Measurements from ENCODE around the gene NEURL1. TPM values are rescaled to one million over a fixed set of nuclear protein-coding genes. Genes with fewer than 3 reads are reported as not detected.

Gene NEURL1
- total and polyA plus RNA-seq, 2 experiments from 2014 or later = 2.3 to 4.6 TPM

GRCh38 chr10:103585011-103585405 is 91.5 kb downstream of the NEURL1 start:
- Histone ChIP-seq H3K27me3 (no peaks in the 10 kb centered on the region), H3K4me3 (no peak overlapping the region), H3K27ac (no peak overlapping the region), H3K9me3 (ENCODE audit: low read depth) (no peaks in the 10 kb centered on the region), H3K36me3 (replicated peaks; ENCODE audit: insufficient read depth, low read depth) (no peaks in the 10 kb centered on the region), H3K4me2 (no peak overlapping the region), H3K79me2 (no peaks in the 10 kb centered on the region), H3K9me2 (replicated peaks; ENCODE audit: insufficient read depth) (no peaks in the 10 kb centered on the region), H4K20me1 (ENCODE audit: insufficient read depth, poor library complexity, severe bottlenecking) (no peaks in the 10 kb centered on the region), H3K4me1 (ENCODE audit: insufficient read depth) (no peaks in the 10 kb centered on the region), H2AFZ (no peak overlapping the region)
- TF ChIP-seq EZH2phosphoT487 (IDR thresholded peaks at IDR 0.05; ENCODE audit: low read depth, severe bottlenecking, unreplicated experiment) (no peak), CTCF (IDR thresholded peaks at IDR 0.05; ENCODE audit: poor library complexity) (no peak), EZH2 (IDR thresholded peaks at IDR 0.05; ENCODE audit: borderline replicate concordance) (no peak)
- DNase-seq (ENCODE audit: low spot score) = no peak
- WGBS (ENCODE audit: low lambda C conversion rate, missing lambda C conversion rate) = 98% methylated on average over 30 of the region's 32 CpGs

GRCh38 chr10:103587073-103587472 is 93.6 kb downstream of the NEURL1 start:
- H3K4me1 ChIP-seq (ENCODE audit: insufficient read depth) = no peaks in the 10 kb centered on the region
- no peak overlapping the region for H3K4me2 ChIP-seq
- no peaks in the 10 kb centered on the region for H3K27me3 ChIP-seq
- H3K9me3 ChIP-seq (ENCODE audit: low read depth) = no peaks in the 10 kb centered on the region
- H3K27ac ChIP-seq = no peak overlapping the region
- TF ChIP-seq CTCF (IDR thresholded peaks at IDR 0.05; ENCODE audit: poor library complexity) (no peak), EZH2 (IDR thresholded peaks at IDR 0.05; ENCODE audit: borderline replicate concordance) (no peak), EZH2phosphoT487 (IDR thresholded peaks at IDR 0.05; ENCODE audit: low read depth, severe bottlenecking, unreplicated experiment) (no peak)
- no peaks in the 10 kb centered on the region for H3K36me3 ChIP-seq (replicated peaks; ENCODE audit: insufficient read depth, low read depth)
- no peak overlapping the region for H3K4me3 ChIP-seq
- no peaks in the 10 kb centered on the region for H3K79me2 ChIP-seq
- DNase-seq (ENCODE audit: low spot score) = no peak
- no peaks in the 10 kb centered on the region for H3K9me2 ChIP-seq (replicated peaks; ENCODE audit: insufficient read depth)
- no peak overlapping the region for H2AFZ ChIP-seq
- H4K20me1 ChIP-seq (ENCODE audit: insufficient read depth, poor library complexity, severe bottlenecking) = no peaks in the 10 kb centered on the region

GRCh38 chr10:103589074-103589630 is 95.6 kb downstream of the NEURL1 start:
- Histone ChIP-seq H3K4me2 (no peak overlapping the region), H3K36me3 (replicated peaks; ENCODE audit: insufficient read depth, low read depth) (no peaks in the 10 kb centered on the region), H3K9me3 (ENCODE audit: low read depth) (no peaks in the 10 kb centered on the region), H3K27me3 (no peaks in the 10 kb centered on the region), H3K4me3 (no peak overlapping the region), H3K9me2 (replicated peaks; ENCODE audit: insufficient read depth) (no peaks in the 10 kb centered on the region), H4K20me1 (ENCODE audit: insufficient read depth, poor library complexity, severe bottlenecking) (no peaks in the 10 kb centered on the region), H2AFZ (no peak overlapping the region), H3K27ac (no peak overlapping the region), H3K4me1 (ENCODE audit: insufficient read depth) (no peaks in the 10 kb centered on the region), H3K79me2 (no peaks in the 10 kb centered on the region)
- WGBS (ENCODE audit: low lambda C conversion rate, missing lambda C conversion rate) = 82% methylated on average over 14 of the region's 15 CpGs
- TF ChIP-seq CTCF (IDR thresholded peaks at IDR 0.05; ENCODE audit: poor library complexity) = no peak
- no peak for TF ChIP-seq EZH2 (IDR thresholded peaks at IDR 0.05; ENCODE audit: borderline replicate concordance)
- TF ChIP-seq EZH2phosphoT487 (IDR thresholded peaks at IDR 0.05; ENCODE audit: low read depth, severe bottlenecking, unreplicated experiment) = no peak
- no peak for DNase-seq (ENCODE audit: low spot score)

GRCh38 chr10:103590060-103590459 is 96.6 kb downstream of the NEURL1 start:
- Histone ChIP-seq H3K4me3 (no peak overlapping the region), H3K4me1 (ENCODE audit: insufficient read depth) (no peaks in the 10 kb centered on the region), H3K36me3 (replicated peaks; ENCODE audit: insufficient read depth, low read depth) (no peaks in the 10 kb centered on the region), H3K27me3 (no peaks in the 10 kb centered on the region), H2AFZ (no peak overlapping the region), H3K4me2 (no peak overlapping the region), H3K9me2 (replicated peaks; ENCODE audit: insufficient read depth) (no peaks in the 10 kb centered on the region), H3K9me3 (ENCODE audit: low read depth) (no peaks in the 10 kb centered on the region), H4K20me1 (ENCODE audit: insufficient read depth, poor library complexity, severe bottlenecking) (no peaks in the 10 kb centered on the region), H3K27ac (no peak overlapping the region), H3K79me2 (no peaks in the 10 kb centered on the region)
- no peak for DNase-seq (ENCODE audit: low spot score)
- WGBS (ENCODE audit: low lambda C conversion rate, missing lambda C conversion rate) = 95% methylated on average over 20 of the region's 20 CpGs
- TF ChIP-seq CTCF (IDR thresholded peaks at IDR 0.05; ENCODE audit: poor library complexity) = no peak

Measured in hepatocyte (in vitro differentiated cells).